Neural cell (in vitro differentiated cells): ENCODE measurements around the gene TAOK3. TPM values are rescaled to one million over a fixed set of nuclear protein-coding genes. Genes with fewer than 3 reads are reported as not detected.
"Not testable (repeated sequence)": the region's sequence is repeated elsewhere in the genome, so short reads cannot be mapped to it uniquely, and the experiment has no call there.

Source experiments
- H2AFZ ChIP-seq: fragments of 200-600, 300-800 bp; sonication (generic), shearing (Covaris generic); 2 replicates; pipeline ENCODE4 v1.6.0; 2014; ENCODE audit warnings: low read depth, mild to moderate bottlenecking, antibody characterized with exemption, low read length, moderate library complexity
- H3F3A ChIP-seq: fragments of 200-600 bp; shearing (Covaris generic); 2 replicates; pipeline ENCODE4 v1.6.1; 2016; ENCODE audit warnings: mild to moderate bottlenecking, moderate library complexity, mixed read lengths, antibody characterized with exemption, low read length; ENCODE audit not compliant: insufficient read depth, poor library complexity, severe bottlenecking
- H3K27ac ChIP-seq: fragments of 200-600, 300-800 bp; sonication (generic), shearing (Covaris generic); 2 replicates; pipeline ENCODE4 v1.5.1; 2014; ENCODE audit warnings: mild to moderate bottlenecking, low read length, moderate library complexity
- H3K27me3 ChIP-seq: fragments of 300-800, 200-600 bp; sonication (generic), shearing (Covaris generic); 2 replicates; pipeline ENCODE4 v1.6.0; 2014; ENCODE audit warnings: mild to moderate bottlenecking, low read depth, low read length, moderate library complexity; ENCODE audit not compliant: insufficient read depth
- H3K36me3 ChIP-seq: fragments of 300-800, 200-600 bp; sonication (generic), shearing (Covaris generic); 2 replicates; pipeline ENCODE4 v1.5.1; 2014; ENCODE audit warnings: mild to moderate bottlenecking, antibody characterized with exemption, low read length, moderate library complexity; ENCODE audit not compliant: insufficient read depth
- H3K4me2 ChIP-seq: fragments of 300-800, 200-600 bp; sonication (generic), shearing (Covaris generic); 2 replicates; pipeline ENCODE4 v1.6.0; 2014; ENCODE audit warnings: mild to moderate bottlenecking, low read length
- H3K4me3 ChIP-seq: fragments of 300-800, 200-600 bp; sonication (generic), shearing (Covaris generic); 2 replicates; pipeline ENCODE4 v1.5.1; 2014; ENCODE audit warnings: mild to moderate bottlenecking, low read length, moderate library complexity
- H3K79me2 ChIP-seq: fragments of 200-600 bp; shearing (Covaris generic); replicated peaks from 2 replicates; pipeline ENCODE4 v1.6.0; 2014; ENCODE audit warnings: mild to moderate bottlenecking, low read length, moderate library complexity; ENCODE audit not compliant: insufficient read depth
- H3K9ac ChIP-seq: fragments of 300-800, 200-600 bp; sonication (generic), shearing (Covaris generic); 2 replicates; pipeline ENCODE4 v1.6.1; 2016; ENCODE audit warnings: mild to moderate bottlenecking, low read length, mixed read lengths
- H3K9me2 ChIP-seq: fragments of 200-600 bp; shearing (Covaris generic); 2 replicates; pipeline ENCODE4 v1.6.1; 2016; ENCODE audit warnings: mild to moderate bottlenecking, low read length, mixed read lengths; ENCODE audit not compliant: insufficient read depth
- H3K9me3 ChIP-seq: fragments of 200-600, 300-800 bp; sonication (generic), shearing (Covaris generic); 2 replicates; pipeline ENCODE4 v1.6.1; 2016; ENCODE audit warnings: mild to moderate bottlenecking, mixed run types, low read length, moderate library complexity, mixed read lengths
- H4K20me1 ChIP-seq: fragments of 200-600 bp; shearing (Covaris generic); 2 replicates; pipeline ENCODE4 v1.6.1; 2016; ENCODE audit warnings: mild to moderate bottlenecking, mixed run types; ENCODE audit not compliant: insufficient read depth
- CTCF ChIP-seq: fragments of 450-650 bp; IDR thresholded peaks from 2 replicates; pipeline ENCODE4 v1.5.1; 2014; ENCODE audit warnings: antibody characterized with exemption, mild to moderate bottlenecking, moderate library complexity; ENCODE audit not compliant: poor library complexity, severe bottlenecking
- EP300 ChIP-seq: fragments of 450-650 bp; conservative IDR thresholded peaks from 2 replicates; pipeline ENCODE4 v1.6.1; 2014; ENCODE audit warnings: antibody characterized with exemption, mild to moderate bottlenecking, moderate library complexity; ENCODE audit not compliant: poor library complexity, severe bottlenecking
- EZH2 ChIP-seq: fragments of 200-600, 300-800 bp; shearing (Covaris generic), sonication (generic); IDR thresholded peaks from 2 replicates; pipeline ENCODE4 v1.6.1; 2014; ENCODE audit warnings: antibody characterized with exemption, low read length, borderline replicate concordance, mild to moderate bottlenecking; ENCODE audit not compliant: insufficient read depth, poor library complexity, severe bottlenecking
- MXI1 ChIP-seq: fragments of 450-650 bp; conservative IDR thresholded peaks from 2 replicates; pipeline ENCODE4 v1.6.1; 2014; ENCODE audit warnings: antibody characterized with exemption, mild to moderate bottlenecking; ENCODE audit not compliant: poor library complexity, severe bottlenecking
- POLR2AphosphoS5 ChIP-seq: IDR thresholded peaks from 2 replicates; pipeline ENCODE4 v1.6.1; 2012
- RAD21 ChIP-seq: fragments of 450-650 bp; conservative IDR thresholded peaks from 2 replicates; pipeline ENCODE4 v1.6.1; 2014; ENCODE audit warnings: antibody characterized with exemption, mild to moderate bottlenecking, moderate library complexity
- REST ChIP-seq: IDR thresholded peaks from 2 replicates; pipeline ENCODE4 v1.6.1; 2012; ENCODE audit warnings: borderline replicate concordance
- SMC3 ChIP-seq: fragments of 450-650 bp; conservative IDR thresholded peaks from 2 replicates; pipeline ENCODE4 v1.6.1; 2014; ENCODE audit warnings: antibody characterized with exemption, mild to moderate bottlenecking, moderate library complexity; ENCODE audit not compliant: poor library complexity
- TAF1 ChIP-seq: IDR thresholded peaks from 2 replicates; pipeline ENCODE4 v1.6.1; 2012; ENCODE audit warnings: low read depth
- polyA plus RNA-seq: library from polyadenylated mRNA; depleted of rRNA; stranded (reverse); fragments of >200 nt; gene quantifications from 2 replicates; pipeline ENCODE4 v1.2.3, GENCODE V29; 2014

The TAOK3 gene
- polyA plus RNA-seq, 1 donor from 2014 or later = 148 TPM

GRCh38 chr12:118136559-118137003 is 236.1 kb downstream of the TAOK3 start:
- H3K9me3 ChIP-seq = no peaks in the 10 kb centered on the region
- H3K79me2 ChIP-seq = peaks cover 12% of the 10 kb centered on the region
- H3K9me2 ChIP-seq = no peaks in the 10 kb centered on the region
- H3K27ac ChIP-seq = peak overlapping the region; percentile 57
- H4K20me1 ChIP-seq = no peaks in the 10 kb centered on the region
- no peaks in the 10 kb centered on the region for H3K27me3 ChIP-seq
- H3K36me3 ChIP-seq = peaks cover 5% of the 10 kb centered on the region
- H3F3A ChIP-seq = no peaks in the 10 kb centered on the region
- peak overlapping the region; percentile 97 for H3K4me3 ChIP-seq
- peak overlapping the region; percentile 90 for H3K4me2 ChIP-seq
- H2AFZ ChIP-seq = peak overlapping the region; percentile 78
- TF ChIP-seq TAF1 (no peak), MXI1 (no peak), EP300 (no peak), RAD21 (no peak), EZH2 (no peak), CTCF (no peak), POLR2AphosphoS5 (no peak), SMC3 (no peak), REST (no peak)
- H3K9ac ChIP-seq = peak overlapping the region; percentile 86

- Histone ChIP-seq H3K9me3 (no peaks in the 10 kb centered on the region), H3K4me2 (peak within 1 kb of the TSS; percentile 90), H2AFZ (peak within 1 kb of the TSS; percentile 78), H3K27ac (peak within 1 kb of the TSS; percentile 57), H3K36me3 (peaks cover 5% of the 10 kb centered on the region), H3F3A (no peaks in the 10 kb centered on the region), H3K27me3 (no peaks in the 10 kb centered on the region), H3K9ac (peak within 1 kb of the TSS; percentile 86), H3K4me3 (peak within 1 kb of the TSS; percentile 97), H3K79me2 (peaks cover 12% of the 10 kb centered on the region), H4K20me1 (no peaks in the 10 kb centered on the region), H3K9me2 (no peaks in the 10 kb centered on the region)
- TF ChIP-seq EZH2 (no peak), SMC3 (peak; percentile 68), RAD21 (peak; percentile 64), MXI1 (peak; percentile 95), CTCF (peak; percentile 51), REST (peak; percentile 88), EP300 (peak; percentile 23), TAF1 (peak; percentile 83), POLR2AphosphoS5 (peak; percentile 96)
Measured at GRCh38 chr12:118135788-118136558, 236.7 kb downstream of the TAOK3 start, which contains the start of gene PEBP1. Gene PEBP1 (plus strand): TSS chr12:118136124. CDS start chr12:118136210, 86 bp downstream.

GRCh38 chr12:118129436-118129835 is 243.3 kb downstream of the TAOK3 start:
- not testable (repeated sequence) for H2AFZ ChIP-seq, H3K9ac ChIP-seq, H3K9me3 ChIP-seq, H3K36me3 ChIP-seq, H4K20me1 ChIP-seq, H3K27ac ChIP-seq, H3K9me2 ChIP-seq, H3K4me3 ChIP-seq, H3K4me2 ChIP-seq, H3K79me2 ChIP-seq, H3F3A ChIP-seq, H3K27me3 ChIP-seq
